NCI-H2196 treated with DMSO at 0.1 percent for 48 hours (cell line): Measurements from ENCODE around the gene GPR61.
A peak's percentile ranks its signal among the peaks of the same experiment; 100 is the strongest.

Experiments
- DNase-seq: peaks from one replicate; lab custom pipeline; 2025; ENCODE audit not compliant: unreplicated experiment; lab: John Stamatoyannopoulos, UW

The GPR61 gene

GRCh38 chr1:109508873-109509175 lies 30.8 kb upstream of the GPR61 start:
- no peak for DNase-seq

- DNase-seq, result peak; percentile 36
These were observed 30.2 kb upstream of the GPR61 start, which contains the start of gene AMIGO1 for GRCh38 chr1:109509176-109510134. AMIGO1 (minus strand) TSS chr1:109509727; CDS start chr1:109508912, 815 bp downstream.

GRCh38 chr1:109513110-109513710 lies 26.5 kb upstream of the GPR61 start:
- DNase-seq, result peak; percentile 37

DNA sequence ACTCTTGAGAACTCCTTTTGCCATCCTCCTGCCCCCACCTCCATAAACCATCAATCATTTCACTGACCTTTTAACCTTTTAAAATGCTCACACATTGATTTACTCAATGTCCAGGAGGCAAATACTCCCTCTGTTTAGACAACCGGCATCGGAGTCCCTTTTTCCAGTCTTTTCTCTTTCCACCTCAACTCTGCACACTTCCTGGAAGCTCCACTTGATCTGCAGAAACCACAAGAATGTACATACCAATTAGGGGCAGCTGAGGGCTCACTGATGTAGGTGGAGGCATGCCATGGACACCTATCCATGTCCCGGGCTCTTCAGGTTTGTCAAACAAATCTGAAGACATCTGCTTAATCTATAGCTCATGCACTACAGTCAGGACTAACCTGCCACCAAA lies 24.8 kb upstream of the GPR61 start:
- no peak for DNase-seq

DNA sequence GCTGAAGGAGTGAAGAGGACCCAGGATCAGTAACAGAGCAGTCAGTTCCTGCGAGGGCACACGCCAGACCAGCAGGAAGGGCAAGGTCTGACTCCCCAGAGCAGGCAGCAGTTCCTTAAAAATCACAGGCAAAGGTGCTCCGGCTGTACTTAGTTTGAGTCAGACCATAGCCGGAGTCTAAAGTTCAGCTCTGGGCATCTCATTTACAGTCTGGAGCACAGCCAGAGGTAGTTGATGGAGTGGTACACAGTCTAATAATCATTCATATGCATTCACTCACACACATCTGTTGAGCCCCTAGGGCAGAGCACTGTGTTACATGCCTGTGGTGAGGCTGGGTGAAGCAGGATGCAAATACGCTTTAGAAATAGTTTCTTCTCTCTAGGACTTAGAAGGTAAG lies 22.8 kb upstream of the GPR61 start:
- DNase-seq, result no peak

GRCh38 chr1:109517337-109517736 lies 22.3 kb upstream of the GPR61 start:
- DNase-seq, result no peak

- no peak for DNase-seq
These were observed 18.4 kb upstream of the GPR61 start for GRCh38 chr1:109521002-109521951.

DNA sequence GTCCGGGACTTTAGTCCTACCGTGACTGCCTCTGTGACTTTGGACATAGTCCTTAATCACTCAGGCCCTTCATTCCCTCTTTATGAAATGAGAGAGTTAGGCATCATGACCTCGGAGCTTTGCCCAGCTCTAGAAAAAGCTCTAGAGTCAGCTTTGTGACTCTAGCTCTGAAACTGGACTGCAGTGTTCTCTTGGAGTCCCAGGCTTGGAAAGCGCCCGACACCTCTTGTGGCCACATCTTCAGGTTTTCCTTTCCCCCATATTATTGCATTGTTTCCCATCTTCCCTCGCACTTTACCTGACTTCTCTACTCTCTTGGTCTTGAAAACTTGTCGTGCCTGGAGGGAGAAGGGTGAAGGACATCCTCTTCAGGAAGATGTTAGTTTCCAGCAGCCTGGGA lies 17.6 kb upstream of the GPR61 start:
- DNase-seq, result no peak

- DNase-seq, result no peak
These were observed 16.0 kb upstream of the GPR61 start for GRCh38 chr1:109523706-109524105.

DNA sequence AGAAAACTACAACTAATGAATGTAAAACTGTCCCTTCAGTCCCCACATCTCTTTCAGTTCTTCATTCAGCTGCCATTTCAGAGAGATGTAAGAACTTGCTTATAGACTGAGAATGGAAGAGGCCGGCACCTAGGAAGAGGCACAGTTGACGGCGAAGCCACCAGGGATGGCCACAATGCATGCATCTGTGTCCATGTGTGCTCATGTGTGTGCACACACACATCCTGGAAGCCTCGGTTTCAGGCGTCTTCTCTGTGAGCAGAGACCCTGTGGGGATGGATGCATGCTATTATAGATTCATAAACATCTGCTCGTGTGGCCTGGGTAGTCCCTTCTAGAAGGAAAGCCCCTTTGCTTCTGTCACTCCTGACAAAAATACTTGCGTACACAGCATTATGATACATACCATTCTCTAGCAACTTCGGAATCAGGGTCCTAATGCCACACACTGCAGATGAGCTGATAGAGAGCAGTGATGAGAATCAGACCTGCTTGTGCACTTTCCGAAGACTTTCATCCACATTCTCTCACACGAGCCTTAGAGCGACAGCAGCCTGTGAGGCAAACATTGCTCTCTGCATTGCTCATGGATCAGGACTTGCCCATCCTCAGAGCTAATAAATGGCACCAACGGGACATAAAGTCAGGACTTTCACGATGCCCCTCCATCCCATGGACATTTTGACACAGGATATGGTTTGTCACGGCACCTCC lies 12.4 kb upstream of the GPR61 start:
- no peak for DNase-seq

- DNase-seq, result no peak
These were observed 11.6 kb upstream of the GPR61 start for GRCh38 chr1:109527846-109528695.

- no peak for DNase-seq
These were observed 11.0 kb upstream of the GPR61 start for GRCh38 chr1:109528712-109529111.

DNA sequence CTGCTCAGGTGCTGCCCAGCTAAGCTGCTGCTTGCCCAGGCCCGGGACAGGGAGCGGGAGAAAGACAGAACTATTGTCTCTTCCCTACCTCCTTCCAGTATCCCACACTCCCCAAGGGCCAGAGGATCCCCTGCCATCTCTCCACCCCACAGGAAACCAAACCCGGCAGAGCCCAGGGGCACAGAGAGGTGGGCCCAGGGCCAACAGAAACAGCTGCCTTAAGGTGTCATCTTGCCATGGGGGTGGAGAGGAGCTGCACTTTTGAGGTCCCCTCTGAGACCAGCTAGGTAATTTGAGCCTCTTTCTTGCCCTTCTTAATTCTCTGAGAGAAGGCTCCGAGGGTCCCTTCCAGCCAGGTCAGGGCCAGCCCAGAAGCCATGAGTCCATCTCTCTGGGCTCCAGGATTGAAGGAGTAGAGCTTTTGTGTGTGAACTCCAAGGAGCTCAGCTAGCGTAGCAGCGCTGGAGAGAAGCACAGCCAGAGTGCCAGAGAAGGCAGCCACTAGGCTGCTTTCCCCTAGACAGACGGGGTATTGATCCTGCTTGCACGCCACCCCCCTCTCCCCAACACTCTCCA lies 9.7 kb upstream of the GPR61 start:
- no peak for DNase-seq

DNA sequence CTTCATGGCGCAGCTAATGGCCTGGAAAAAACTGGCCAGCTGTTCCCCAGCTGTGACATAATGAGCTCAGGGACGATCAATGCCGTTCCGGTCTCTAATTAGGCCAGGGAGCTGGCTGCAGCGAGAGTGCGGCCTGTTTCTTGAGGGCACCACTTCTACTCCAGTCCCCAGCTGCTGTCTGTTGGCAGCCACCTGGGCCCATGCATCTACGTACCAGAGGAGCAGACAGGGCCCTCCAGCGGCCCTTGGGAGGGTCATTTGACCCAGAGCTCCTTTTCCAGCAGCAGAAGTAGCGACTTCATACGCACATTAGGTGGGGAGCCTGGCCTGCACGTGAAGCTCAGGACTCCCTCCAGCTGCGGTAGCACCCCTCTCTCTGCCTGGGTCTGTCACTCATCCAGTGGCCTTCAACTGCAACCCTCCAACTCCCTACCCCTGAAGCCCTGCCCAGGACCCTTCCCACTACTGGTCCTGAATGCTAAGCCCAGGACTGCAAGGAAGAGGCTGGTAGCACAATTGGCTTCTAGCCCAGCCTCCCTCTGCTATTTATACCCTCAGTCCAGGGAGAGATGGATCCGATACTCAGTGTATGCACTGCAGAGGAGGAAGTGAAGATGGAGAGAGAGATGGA lies 9.1 kb upstream of the GPR61 start:
- DNase-seq, result peak; percentile 21

GRCh38 chr1:109531380-109531779 lies 8.3 kb upstream of the GPR61 start:
- no peak for DNase-seq

DNA sequence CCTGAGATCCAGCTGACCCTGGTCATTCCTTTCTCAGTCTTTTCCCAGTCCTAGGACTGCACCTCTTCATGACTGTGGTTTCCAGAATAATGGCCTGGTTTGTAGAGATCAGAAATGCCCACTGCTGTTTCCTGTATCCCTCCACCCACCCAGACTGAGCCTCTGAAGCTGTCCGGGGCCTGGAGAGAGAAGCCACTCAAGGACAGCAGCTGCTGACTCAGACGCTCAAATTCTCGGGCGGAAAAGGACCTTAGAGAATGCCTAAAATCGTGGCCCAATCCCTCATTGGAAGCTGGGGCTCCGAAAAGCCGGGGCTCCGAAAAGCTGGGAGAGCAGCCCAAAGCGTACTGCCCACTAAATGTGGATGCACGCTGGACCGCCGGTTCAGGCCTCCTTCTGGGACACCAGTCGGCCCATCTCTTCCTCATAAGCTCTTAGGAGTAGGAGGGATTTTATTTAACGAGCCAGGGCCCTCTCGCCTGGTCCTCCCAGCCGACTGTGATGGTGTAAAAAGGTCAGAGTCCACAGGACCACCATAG lies 7.8 kb upstream of the GPR61 start:
- DNase-seq, result no peak

GRCh38 chr1:109532365-109533136 lies 7.1 kb upstream of the GPR61 start:
- peak; percentile 83 for DNase-seq

DNA sequence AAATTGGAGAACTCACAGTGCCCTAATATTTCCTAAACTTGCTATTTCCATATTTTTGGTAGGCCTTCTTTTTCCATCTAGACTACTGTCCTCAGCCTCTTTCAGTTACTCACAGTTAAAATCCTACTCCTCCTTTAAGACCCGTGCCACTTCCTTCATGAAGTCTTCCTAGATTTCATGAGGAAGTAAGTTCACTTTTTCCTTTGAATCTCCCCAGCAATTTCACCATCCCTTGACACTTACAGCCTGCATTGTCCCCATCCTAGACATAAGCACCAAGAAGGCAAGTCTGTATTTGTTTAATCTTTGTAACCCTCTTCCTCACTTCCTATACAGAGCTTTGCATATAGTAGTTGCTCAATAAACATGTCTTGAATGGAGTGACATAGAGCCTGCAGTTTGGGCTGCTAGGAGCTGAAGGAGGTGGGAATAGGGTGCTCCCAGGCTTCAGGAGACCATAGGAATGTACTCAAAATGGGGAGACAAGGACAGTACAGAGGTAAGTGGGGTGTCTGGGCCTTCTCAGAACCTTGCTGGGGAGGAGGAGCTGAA lies 5.3 kb upstream of the GPR61 start:
- no peak for DNase-seq
